ENCODE data around the gene ELAC2.

DNA sequence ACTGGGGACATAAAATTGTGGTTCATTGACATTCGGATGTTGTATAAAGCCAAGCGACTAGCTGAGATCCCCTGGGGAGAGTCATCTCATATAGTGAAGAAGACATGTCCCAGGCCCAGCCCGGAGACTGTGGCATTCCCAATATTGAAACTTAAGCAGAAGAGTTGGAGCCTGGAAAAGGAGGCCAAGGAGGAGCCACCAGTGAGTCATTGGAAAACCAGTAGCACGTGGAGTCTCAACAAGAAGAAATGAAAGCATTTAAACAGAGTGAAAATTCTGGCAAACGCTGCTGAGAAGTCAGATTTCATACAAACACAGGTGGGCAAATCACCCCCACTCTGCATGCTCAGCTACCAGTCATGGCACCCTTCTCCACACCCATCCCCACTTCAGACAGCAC, 9.4 kb upstream of the ELAC2 start:
- TF ChIP-seq, protein P1, sequence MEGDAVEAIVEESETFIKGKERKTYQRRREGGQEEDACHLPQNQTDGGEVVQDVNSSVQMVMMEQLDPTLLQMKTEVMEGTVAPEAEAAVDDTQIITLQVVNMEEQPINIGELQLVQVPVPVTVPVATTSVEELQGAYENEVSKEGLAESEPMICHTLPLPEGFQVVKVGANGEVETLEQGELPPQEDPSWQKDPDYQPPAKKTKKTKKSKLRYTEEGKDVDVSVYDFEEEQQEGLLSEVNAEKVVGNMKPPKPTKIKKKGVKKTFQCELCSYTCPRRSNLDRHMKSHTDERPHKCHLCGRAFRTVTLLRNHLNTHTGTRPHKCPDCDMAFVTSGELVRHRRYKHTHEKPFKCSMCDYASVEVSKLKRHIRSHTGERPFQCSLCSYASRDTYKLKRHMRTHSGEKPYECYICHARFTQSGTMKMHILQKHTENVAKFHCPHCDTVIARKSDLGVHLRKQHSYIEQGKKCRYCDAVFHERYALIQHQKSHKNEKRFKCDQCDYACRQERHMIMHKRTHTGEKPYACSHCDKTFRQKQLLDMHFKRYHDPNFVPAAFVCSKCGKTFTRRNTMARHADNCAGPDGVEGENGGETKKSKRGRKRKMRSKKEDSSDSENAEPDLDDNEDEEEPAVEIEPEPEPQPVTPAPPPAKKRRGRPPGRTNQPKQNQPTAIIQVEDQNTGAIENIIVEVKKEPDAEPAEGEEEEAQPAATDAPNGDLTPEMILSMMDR (IDR thresholded peaks at IDR 0.05) = no peak
- no peak for TF ChIP-seq EZH2 (IDR thresholded peaks at IDR 0.05; ENCODE audit: borderline replicate concordance, insufficient read depth, low read depth, low read length, poor library complexity, severe bottlenecking)

All from B cell (primary cell).